ENCODE results near the gene ST3GAL4. TPM values are rescaled to one million over a fixed set of nuclear protein-coding genes. Genes with fewer than 3 reads are reported as not detected.

Gene ST3GAL4
- polyA plus RNA-seq, 1 donor (not counting 4 experiments of a cell fraction or from before 2014, with no cell fraction given) = 24.6 TPM

DNA sequence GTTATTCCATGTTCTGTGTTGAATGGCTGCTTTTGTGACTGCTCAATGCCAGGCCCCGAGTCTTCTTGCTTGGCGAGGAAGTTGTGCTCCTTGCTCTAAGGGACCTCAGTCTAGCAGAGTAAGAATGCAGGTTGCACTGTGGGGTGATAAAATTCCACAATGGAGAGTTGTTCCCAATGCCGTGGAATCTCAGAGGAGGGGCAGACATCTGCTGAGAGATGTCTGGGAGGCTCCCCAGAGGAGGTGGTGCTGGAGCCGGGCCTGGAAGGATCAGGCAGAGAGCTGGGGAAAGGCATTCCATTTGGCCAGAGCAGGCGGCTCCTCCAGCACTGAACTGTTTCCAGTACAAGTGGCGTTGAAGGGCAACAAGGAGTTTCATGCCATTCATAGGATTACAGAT, 55.2 kb downstream of the ST3GAL4 start:
- Histone ChIP-seq H4K20me1 (ENCODE audit: control insufficient read depth, extremely low read depth, insufficient read depth, low read length) (no peaks in the 10 kb centered on the region), H3K9me1 (ENCODE audit: control insufficient read depth, extremely low read depth, insufficient read depth, low read length) (no peaks in the 10 kb centered on the region), H3K4me1 (ENCODE audit: control insufficient read depth, extremely low read depth, insufficient read depth, low read length) (peaks cover 1% of the 10 kb centered on the region), H3K27ac (ENCODE audit: control insufficient read depth, insufficient read depth, low read length) (no peak overlapping the region), H3K79me2 (ENCODE audit: control insufficient read depth, insufficient read depth, low read length) (no peaks in the 10 kb centered on the region), H3K9me3 (ENCODE audit: control insufficient read depth, low read depth, low read length) (no peaks in the 10 kb centered on the region), H3K9ac (ENCODE audit: control insufficient read depth, extremely low read depth, insufficient read depth, low read length) (no peak overlapping the region), H3K36me3 (ENCODE audit: control insufficient read depth in 2 of 2, extremely low read depth in 1 of 2, insufficient read depth in 2 of 2, low read length in 2 of 2) (peaks cover 11 to 22% of the 10 kb centered on the region in 2 experiments), H3K4me2 (ENCODE audit: control insufficient read depth, extremely low read depth, insufficient read depth, low read depth, low read length) (no peak overlapping the region), H2AFZ (ENCODE audit: control insufficient read depth, low read length) (no peak overlapping the region), H3K4me3 (ENCODE audit: control insufficient read depth in 2 of 3, extremely low read depth in 1 of 3, insufficient read depth in 2 of 3, low read depth in 1 of 3, low read length in 3 of 3) (no peak overlapping the region), H3K27me3 (ENCODE audit: control insufficient read depth, extremely low read depth, insufficient read depth, low read length) (no peaks in the 10 kb centered on the region)
- dilution Hi-C loops (cut with MboI; ENCODE audit: extremely low pct_ligation_motif_present, low sequenced_read_pairs) = no loop called here
- FAIRE-seq (no peak), DNase-seq (ENCODE audit: low read depth, low spot score) (no peak)
- TF ChIP-seq, protein P1, sequence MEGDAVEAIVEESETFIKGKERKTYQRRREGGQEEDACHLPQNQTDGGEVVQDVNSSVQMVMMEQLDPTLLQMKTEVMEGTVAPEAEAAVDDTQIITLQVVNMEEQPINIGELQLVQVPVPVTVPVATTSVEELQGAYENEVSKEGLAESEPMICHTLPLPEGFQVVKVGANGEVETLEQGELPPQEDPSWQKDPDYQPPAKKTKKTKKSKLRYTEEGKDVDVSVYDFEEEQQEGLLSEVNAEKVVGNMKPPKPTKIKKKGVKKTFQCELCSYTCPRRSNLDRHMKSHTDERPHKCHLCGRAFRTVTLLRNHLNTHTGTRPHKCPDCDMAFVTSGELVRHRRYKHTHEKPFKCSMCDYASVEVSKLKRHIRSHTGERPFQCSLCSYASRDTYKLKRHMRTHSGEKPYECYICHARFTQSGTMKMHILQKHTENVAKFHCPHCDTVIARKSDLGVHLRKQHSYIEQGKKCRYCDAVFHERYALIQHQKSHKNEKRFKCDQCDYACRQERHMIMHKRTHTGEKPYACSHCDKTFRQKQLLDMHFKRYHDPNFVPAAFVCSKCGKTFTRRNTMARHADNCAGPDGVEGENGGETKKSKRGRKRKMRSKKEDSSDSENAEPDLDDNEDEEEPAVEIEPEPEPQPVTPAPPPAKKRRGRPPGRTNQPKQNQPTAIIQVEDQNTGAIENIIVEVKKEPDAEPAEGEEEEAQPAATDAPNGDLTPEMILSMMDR (optimal IDR thresholded peaks at IDR 0.05 in 1 of 3, IDR thresholded peaks at IDR 0.05 in 1 of 3, conservative IDR thresholded peaks at IDR 0.05 in 1 of 3; ENCODE audit: extremely low read depth in 1 of 3, insufficient read depth in 2 of 3, low read length in 3 of 3) = no peak
- no peak for TF ChIP-seq EZH2 (IDR thresholded peaks at IDR 0.05; ENCODE audit: low read length)

DNA sequence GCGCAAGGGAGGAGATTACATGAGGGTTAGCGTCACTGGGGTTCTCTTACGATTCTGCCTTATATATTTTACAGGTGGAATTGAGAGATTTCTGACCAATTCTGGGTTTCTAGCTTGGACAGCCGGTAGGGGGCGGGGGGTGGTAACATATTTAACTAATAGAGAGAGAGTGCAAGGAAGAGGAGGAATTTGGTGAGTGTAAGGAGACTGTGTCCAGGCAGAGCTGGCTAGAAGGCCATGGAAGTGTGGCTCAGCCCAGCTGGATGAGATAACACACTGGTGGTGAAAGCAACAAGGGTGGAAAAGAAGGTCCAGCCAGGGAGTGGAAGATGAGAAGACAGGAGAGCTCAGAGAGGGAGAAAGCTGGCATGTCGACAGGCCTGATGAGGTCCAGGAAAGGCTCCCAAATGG, 56.5 kb downstream of the ST3GAL4 start:
- no peaks in the 10 kb centered on the region for H3K9me1 ChIP-seq (ENCODE audit: control insufficient read depth, extremely low read depth, insufficient read depth, low read length)
- no peaks in the 10 kb centered on the region for H3K9me3 ChIP-seq (ENCODE audit: control insufficient read depth, low read depth, low read length)
- H3K36me3 ChIP-seq (ENCODE audit: control insufficient read depth in 2 of 2, extremely low read depth in 1 of 2, insufficient read depth in 2 of 2, low read length in 2 of 2) = peaks cover 11 to 22% of the 10 kb centered on the region in 2 experiments
- DNase-seq (ENCODE audit: low read depth, low spot score) (no peak), FAIRE-seq (no peak)
- no peak overlapping the region for H3K27ac ChIP-seq (ENCODE audit: control insufficient read depth, insufficient read depth, low read length)
- H3K27me3 ChIP-seq (ENCODE audit: control insufficient read depth, extremely low read depth, insufficient read depth, low read length) = no peaks in the 10 kb centered on the region
- TF ChIP-seq, protein P1 (optimal IDR thresholded peaks at IDR 0.05 in 1 of 3, IDR thresholded peaks at IDR 0.05 in 1 of 3, conservative IDR thresholded peaks at IDR 0.05 in 1 of 3; ENCODE audit: extremely low read depth in 1 of 3, insufficient read depth in 2 of 3, low read length in 3 of 3) = no peak
- no peak for TF ChIP-seq EZH2 (IDR thresholded peaks at IDR 0.05; ENCODE audit: low read length)
- no peak overlapping the region for H3K4me3 ChIP-seq (ENCODE audit: control insufficient read depth in 2 of 3, extremely low read depth in 1 of 3, insufficient read depth in 2 of 3, low read depth in 1 of 3, low read length in 3 of 3)
- H3K79me2 ChIP-seq (ENCODE audit: control insufficient read depth, insufficient read depth, low read length) = no peaks in the 10 kb centered on the region
- H3K9ac ChIP-seq (ENCODE audit: control insufficient read depth, extremely low read depth, insufficient read depth, low read length) = no peak overlapping the region
- no peaks in the 10 kb centered on the region for H4K20me1 ChIP-seq (ENCODE audit: control insufficient read depth, extremely low read depth, insufficient read depth, low read length)
- H3K4me1 ChIP-seq (ENCODE audit: control insufficient read depth, extremely low read depth, insufficient read depth, low read length) = peaks cover 9% of the 10 kb centered on the region
- H2AFZ ChIP-seq (ENCODE audit: control insufficient read depth, low read length) = no peak overlapping the region
- dilution Hi-C loops (cut with MboI; ENCODE audit: extremely low pct_ligation_motif_present, low sequenced_read_pairs) = no loop called here
- H3K4me2 ChIP-seq (ENCODE audit: control insufficient read depth, extremely low read depth, insufficient read depth, low read depth, low read length) = no peak overlapping the region
